AG08396 (cell line): ENCODE measurements around the gene PLCG2.
"Not testable (repeated sequence)": the region's sequence is repeated elsewhere in the genome, so short reads cannot be mapped to it uniquely, and the experiment has no call there.

Source experiments
- DNase-seq: peaks from one replicate; pipeline ENCODE4 v3.0.0; 2012; ENCODE audit warnings: low spot score, mixed read lengths

Gene PLCG2

DNA sequence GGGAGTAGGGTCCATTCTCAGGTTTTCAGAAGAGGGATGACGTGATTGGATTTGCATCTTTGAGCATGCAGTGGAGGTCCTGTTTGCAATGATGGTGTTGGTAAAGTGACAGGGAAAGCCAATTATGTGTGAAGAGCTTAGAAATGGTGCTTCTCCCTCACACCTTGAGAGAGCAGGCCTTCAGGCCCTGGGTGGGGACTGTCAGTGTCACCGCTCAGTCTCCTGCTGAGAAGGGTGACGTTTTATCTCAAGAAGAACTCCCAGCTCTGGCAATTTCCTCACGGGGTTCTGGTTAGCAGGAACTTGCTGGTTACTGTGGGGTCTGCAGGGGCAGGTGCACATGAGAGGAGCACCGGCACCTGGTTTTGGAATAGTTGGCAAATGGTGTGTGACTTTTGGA is 11.2 kb downstream of the PLCG2 start:
- DNase-seq: no peak

DNA sequence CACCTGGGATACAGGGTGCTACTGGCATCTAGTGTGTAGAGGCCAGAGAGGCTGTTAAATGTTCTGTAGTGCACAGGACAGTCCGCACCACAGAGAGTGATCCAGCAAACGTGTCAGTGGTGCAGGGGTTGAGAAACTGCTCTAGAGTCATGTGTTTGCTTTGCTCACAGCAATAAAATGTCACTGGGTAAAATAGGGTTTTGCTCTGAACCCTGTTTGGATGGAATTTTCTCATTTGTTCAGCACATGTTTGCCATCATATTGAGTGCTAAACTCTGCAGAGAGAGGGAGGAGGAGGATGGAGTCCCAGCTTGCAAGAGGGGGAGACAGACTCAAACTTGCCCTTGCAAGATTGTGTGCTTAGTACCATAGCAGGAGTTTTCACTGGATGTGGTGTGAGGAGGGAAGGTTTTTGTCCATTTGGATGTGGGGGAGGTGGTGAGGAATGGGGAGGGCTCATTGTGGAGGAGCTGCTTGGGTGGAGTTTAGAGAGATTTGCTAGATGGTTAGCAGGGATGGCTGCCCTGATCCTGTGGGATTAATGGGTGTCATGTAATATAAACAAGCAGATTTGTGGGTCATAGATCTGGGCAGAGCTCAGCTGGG is 11.8 kb downstream of the PLCG2 start:
- DNase-seq: no peak

DNA sequence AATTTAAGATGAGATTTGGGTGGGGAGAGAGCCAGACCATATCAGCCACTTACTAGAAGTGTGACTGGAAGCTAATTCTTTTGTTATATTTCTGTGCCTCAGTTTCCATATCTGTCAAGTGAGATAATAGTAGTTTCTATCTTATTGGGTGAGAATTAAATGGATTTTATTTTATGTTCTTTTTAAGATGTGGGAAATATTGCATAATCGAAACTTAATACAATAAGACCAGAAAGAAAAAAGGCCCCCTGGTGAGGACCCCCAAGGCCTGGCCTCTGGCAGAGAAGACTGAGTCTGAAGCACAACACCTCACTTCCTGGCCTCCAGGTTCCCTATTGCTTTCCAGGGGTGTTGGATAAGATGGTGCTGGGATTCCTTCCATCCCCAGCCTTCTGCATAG is 13.7 kb downstream of the PLCG2 start:
- no peak for DNase-seq

DNA sequence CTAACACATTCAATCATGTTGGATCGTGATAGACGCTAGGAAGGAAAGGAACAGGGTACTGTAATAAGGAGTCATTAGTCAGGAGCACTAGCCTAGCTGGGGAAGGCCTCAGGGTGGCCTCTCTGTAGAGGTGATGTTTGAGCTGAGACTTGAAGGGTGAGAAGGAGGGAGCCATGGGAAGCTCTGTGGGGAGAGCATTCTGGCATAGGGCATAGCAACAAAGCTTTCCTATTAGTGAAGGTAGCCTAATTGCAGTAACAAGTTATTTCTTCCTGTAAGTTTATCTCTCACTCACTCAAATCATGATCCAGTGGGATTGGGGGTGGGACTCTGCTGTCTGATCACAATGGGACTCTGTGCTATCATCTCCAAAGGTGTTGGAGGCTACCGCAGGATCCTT is 16.1 kb downstream of the PLCG2 start:
- no peak for DNase-seq

DNA sequence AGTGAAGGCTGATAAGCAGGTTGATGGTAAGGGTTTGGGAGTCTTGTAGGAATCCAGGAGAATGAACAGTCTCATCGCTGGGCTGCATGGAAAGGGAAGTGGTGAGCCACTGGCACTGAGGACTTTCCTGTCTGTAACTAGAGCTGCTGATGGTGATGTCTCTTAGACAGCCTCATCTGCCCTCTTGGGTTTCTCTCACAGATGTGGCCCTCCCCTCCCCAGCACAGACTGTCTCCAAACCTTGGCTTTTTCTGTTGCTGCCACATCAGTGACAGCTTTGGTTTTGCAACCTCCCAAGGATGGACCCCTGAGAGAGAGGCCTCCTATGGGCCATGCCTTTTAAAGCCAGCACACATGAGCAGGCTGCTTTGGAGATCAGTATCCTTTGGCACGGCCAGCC is 16.9 kb downstream of the PLCG2 start:
- no peak for DNase-seq

DNA sequence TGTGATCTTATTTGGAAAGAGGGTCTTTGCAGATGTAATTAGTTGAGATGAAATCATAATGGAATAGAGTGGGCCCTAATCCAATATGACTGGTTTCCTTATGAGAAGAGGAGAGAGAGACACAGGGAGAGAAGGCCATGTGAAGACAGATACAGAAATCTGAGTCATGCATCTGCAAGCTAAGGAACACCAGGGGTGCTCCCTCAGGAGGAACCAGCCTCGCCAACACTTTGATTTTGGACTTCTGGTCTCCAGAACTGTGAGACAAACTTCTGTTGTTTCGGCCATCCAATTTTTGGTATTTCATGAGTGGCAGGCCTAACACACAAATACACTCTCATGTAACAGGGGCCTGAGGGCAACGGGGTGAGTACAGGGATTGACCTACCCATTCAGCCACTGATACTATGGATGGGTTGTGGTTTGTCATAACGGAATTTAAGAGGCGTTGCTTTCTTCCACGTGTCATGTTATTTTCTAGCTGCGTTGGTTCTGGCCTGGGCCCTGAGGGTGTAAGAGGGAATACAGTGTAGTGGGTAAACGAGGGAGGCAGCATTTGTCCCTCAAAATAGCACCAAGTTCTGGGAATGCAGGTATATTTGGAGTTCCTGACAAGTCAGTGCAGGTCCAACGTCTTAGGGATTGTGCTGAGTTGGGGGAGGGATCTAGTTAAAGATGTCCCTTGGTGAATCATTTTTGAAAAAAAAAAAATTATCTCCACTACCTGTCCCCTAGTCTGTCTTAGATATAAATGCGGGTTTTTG is 17.7 kb downstream of the PLCG2 start:
- DNase-seq: no peak

DNA sequence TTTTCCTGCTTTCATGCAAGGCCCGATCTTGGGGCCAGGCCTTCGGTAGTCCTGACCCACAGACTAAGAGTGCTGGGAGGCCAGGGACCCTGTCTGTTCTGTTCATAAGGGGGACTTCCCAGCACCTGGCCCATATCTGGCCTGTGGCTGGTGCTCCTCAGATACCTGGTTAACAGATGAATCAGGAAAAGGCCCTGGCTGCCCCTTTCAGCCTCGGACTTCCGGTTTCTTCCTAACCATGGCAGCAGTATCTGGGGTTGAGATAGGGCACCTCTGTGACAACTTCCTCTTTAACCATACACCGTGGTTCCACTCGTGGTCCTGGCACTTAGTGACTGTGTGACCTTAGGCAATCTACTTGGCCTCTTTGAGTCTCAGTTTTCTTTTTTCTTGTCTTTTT is 18.4 kb downstream of the PLCG2 start:
- no peak for DNase-seq

DNA sequence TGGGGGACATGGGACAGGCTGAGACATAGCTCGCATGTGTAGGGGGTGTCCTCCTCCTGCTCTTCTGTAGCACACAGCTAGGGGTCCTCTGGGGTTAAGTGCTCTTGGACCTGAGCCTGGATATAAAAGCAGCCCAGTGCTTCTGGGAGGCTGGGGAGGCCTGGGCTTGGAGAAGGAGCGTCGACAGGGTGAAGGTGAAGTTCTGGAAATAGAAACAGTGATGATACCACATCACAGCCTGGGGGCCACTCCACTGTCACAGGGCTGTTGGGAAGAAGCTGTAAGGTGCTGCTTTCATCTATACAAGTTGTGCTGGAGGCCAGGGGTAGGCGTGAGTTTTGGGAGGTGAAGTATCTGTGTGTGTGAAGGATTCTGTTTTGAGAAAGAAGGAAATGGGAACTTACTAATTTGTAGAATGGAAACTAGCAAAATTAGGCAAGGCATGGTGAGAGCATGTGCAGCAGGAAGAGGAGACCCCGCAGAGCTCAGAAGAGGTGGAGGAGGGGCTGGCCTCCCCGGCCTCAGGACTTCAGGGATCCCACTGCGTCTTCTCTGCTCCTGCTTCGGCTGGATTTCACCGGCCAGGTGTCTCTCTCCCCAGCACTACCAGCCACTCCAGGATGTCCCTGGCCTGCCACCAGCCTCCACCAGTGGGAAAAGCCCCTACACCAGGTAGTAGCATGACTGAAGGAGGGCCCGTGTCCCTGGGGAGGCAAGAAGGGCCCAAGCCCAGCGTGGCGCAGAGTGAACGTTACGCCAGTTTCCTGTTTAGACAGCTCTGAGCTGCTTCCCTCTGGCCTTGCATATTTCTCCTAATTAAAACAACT is 19.4 kb downstream of the PLCG2 start:
- DNase-seq: no peak

DNA sequence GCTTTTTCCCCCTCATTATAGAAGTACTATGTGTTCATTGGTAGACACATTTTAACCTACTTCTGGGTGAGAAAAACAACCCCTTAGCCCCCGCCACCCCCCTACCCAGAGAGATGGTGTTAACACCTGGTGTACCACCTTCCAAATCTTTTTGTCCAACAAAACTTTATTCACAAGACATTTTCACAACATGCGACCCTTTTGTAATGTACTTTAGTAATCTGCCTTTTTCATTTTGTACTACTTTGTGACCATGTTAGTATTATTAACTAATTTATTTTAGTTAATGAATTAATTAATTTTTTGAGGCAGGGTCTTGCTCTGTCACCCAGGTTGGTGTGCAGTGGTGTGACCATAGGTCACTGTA is 20.0 kb downstream of the PLCG2 start:
- no peak for DNase-seq

DNA sequence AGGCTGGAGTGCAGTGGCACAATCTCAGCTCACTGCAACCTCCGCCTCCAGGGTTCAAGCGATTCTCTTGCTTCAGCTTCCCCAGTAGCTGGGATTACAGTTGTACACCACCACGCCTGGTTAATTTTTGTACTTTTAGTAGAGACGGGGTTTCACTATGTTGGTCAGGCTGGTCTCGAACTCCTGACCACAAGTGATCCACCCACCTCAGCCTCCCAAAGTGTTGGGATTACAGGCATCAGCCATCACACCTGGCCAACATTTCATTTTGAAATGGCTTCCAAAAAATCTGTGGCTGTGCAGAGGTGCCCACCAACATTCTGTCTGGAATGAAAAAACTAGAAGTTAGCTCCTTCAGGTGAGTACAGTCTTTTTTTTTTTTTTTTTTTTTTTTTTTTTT is 22.6 kb downstream of the PLCG2 start:
- DNase-seq: not testable (repeated sequence)

DNA sequence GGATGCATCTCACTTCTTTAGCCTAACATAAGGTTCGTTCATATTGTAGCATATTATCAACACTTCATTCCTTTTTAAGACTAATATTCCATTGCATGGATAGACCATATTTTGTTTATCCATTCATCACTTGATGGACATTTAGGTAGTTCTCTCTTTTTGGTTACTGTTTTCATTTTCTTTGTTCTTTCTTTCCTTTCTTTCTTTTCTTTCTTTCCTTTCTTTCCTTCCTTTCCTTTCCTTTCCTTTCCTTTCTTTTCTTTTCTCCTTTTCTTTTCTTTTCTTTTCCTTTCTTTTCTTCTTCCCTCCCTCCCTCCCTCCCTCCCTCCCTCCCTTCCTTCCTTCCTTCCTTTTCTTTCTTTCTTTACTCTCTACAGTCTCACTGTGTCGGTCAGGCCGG is 24.2 kb downstream of the PLCG2 start:
- no peak for DNase-seq

DNA sequence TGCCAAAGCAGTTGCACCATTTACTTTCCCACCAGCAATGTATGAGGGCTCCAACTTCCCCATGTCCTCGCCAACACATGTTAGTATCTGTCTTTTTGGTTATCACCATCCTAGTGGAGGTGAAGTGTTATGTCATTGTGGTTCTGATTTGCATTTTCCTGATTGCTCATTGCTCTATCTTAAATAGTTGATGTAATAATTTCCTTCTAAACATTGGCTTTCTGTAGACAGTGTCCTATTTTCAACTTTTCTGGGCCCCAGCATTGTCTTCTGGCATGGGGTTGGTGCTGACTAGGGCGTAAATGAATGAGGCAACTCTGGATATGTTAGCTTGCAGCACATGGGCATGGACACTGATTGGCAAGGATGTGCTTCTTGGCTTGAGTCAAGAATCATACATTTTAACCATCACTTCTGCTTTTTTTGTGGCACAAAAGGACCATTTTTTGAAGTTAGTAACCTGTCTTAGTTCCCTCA is 25.1 kb downstream of the PLCG2 start:
- DNase-seq: no peak

DNA sequence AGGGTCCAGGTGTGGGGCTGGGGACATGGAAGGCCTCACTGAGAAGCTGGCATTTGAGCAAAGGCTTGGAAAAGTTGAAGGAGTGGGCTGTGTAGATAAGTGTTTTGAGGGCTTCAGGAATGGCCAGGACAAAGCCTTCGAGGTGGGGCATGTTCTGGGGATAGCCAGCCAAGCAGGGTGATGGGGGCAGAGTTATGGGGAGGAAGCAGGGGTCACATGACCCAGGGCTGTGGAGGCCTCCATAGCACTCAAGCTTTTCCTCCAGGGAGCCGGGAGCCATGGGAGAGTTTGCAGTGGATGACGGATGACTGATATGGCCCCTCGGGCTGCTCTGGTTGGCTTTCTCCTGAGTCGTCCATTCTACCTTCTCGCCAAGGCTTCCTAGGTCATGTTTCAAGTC is 27.6 kb downstream of the PLCG2 start:
- no peak for DNase-seq

DNA sequence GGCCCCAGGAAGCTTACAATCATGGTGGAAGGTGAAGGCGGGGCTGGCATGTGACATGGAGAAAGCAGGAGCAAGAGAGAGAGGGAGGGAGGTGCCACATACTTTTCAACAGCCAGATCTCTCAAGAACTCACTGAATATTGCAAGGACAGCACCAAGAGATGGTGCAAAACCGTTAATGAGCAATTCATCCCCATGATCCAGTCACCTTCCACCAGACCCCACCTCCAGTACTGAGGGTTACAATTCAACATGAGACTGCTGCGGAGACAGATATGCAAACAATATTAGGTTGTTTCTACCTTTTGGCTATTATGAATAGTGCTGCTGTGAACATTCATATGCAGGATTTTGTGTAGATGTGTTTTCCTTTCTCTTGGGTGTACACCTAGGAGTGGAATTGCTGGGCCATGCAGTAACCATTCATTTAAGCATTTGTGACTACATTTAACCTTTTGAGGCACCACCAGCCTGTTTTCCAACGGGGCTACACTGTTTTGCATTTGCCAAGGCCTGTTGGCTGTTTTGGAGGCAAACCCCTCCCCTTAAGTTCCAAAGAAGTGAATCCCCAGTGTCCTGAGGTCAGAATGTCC is 28.8 kb downstream of the PLCG2 start:
- DNase-seq: no peak

DNA sequence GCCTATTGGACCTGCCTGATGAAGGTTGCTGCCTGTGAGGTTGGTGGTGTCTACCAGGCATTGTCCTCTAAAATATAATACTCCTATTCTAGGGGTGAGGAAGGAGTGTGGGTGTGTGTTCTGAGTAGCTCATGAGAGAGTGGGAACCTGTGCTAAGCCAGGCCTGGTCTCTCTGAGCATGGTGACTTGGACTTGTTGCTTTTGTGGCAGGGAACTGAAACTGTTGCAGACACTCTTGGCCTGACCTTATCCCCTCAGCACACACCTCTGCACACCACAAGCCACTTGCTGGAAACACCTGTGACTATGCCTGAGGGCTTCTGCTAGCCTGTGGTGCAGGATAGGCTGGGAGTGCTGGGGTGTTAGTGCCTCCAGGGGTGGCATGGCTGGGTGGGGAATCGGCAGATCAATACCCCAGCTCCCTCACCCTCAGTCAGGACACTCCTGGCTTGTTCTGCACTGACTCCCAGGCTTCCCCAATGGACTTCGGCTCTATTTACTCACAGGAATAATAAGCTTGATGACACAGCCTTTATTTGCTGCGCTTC is 29.9 kb downstream of the PLCG2 start:
- DNase-seq: no peak

DNA sequence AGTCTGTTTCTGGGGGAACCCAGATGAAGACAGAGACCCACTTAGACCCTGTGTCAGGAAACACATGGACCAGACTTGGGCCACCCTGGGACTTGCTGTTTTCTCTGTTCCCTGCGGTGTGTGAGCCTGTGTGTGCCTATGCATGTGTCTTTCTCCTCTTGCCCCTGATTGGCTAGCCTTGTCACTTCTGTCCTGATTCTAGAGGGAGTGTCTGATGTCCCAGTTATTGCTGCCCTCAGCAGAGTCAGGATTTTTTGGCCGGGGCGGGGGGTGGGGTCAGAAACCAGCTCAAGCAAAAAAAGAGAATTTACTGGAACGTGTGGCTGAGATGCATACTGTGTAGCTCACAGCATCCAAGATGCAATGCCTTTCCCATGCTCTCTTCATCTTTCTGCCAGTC is 30.5 kb downstream of the PLCG2 start:
- DNase-seq: no peak

DNA sequence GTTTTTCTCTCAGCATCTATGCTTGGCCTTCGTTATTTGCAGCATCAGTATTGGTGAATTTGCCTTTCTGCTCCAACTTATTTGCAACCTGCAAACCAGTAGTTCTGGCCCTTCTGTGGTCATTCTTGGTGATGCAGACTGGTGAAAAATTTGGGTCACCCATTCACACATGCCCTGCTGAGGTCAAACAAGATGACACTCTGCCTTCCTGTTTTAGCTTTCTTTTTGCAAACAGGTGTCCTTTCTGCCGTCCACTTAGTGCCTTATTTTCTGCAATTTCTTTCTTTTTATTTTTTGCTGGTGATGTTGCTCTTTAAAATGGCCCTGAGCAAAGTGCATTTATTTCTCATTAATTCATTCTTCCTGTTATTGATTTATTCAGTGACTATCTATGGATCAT is 31.3 kb downstream of the PLCG2 start:
- DNase-seq: no peak

DNA sequence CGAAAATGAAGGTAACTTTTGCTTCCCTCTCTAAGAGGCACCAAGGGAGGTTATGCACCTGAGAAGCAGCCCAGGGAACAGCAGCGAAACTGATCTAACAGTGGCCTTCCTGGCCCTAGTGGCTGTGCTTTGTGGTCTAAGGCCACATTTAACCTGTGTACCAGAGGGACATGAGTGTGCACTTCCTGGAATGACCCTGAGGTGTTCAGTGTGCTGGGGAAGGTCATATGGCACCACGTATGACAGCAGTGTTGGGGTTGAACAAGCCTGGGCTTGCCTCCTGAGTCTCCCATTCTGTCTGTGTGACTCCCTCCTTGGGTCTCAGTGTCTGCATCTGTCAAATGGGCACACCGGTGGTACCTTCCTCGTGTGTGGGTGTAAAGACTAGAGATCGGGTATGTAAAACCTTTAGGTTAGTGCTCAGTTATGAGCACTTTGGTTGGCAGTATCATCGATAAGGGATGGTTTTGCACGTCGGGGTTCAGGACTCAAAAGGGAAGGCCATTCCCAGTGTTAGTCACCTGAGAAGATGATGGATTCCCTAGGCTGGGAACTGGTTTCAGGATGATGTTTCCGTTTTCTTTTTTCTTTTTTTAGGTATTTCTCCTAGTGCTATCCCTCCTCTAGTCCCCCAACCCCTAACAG is 31.9 kb downstream of the PLCG2 start:
- DNase-seq: no peak

DNA sequence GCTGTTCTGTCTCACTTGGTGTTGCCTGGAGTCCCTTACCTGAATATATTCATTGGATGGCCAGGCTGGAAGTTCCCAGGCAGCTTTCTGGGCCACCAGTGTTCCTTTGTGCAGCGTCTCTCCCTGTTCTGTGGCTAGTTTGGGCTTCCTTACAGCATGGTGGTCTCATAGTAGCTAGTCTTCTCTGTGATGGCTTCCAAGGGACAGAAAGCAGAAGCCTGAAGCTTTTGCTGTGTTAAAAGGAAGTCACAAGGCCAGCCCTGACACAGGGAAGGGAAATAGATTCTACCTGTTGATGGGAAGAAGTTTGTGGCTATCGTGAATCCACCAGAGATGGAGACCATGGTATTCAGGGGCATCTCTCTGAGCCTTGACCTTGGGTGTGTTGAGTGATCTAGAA is 34.6 kb downstream of the PLCG2 start:
- no peak for DNase-seq

DNA sequence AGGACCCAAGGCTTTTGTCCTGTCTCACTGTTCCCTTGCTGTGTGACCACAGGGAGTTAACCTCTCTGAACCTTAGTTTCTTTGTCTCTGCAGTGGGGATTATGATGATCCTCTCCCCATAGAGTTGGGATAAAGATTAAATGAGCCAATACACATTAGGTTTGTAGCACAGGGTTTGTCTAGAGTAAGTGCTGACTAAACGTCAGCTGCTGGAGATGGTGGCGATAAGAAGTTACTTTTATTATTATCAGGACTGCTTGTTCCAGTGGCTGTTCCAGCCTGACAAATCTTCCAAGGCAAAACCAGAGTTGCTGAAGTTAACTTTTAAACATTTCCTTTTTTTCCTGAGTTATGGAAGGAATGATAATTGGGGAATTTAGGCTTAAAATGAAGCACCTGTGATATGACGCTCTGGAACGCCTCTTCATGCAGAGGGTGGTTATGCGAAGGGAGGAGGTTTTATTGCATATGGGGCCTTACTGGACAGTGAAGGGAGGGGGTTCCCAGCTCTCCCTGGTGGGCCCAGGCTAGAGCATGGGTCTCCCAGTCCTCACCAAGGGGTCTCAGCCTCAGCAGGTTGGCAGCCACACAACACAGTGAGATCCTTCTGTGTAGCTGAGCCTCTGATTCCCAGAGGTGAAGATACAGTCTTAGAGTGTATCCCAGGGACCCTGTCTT is 35.8 kb downstream of the PLCG2 start:
- DNase-seq: no peak

DNA sequence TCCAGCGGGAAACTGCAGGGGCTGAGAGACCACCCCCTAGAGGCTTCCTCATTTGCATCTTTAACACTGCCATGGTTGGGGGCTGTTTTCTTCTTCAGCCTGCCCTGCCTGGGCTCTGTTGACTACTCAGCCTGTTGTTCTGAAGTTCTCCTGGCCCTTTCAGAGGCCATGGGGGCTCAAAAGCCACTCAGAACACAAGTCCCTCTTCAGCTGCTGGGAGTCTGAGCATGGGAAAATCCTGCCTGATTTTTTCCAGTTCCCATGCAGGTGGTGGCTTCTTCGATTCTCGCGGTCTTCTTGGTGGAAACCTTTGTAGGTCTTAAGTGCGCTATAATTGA is 36.3 kb downstream of the PLCG2 start:
- DNase-seq: no peak

DNA sequence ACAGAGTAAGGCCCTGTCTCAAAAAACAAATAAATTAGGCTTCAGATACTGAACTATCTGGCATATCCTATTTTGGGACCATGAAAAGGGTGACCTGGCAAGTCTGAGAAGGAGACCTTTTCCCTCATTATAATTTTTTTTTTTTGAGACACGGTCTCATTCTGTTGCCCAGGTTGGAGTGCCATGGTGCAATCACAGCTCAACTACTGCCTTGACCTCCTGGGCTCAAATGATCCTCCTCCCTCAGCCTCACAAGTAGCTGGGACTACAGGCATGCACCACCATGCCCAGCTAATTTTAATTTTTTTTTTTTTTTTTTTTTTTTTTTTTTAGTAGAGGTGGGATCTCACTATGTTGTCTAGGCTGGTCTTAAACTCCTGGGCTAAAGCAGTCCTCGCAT is 37.3 kb downstream of the PLCG2 start:
- DNase-seq: no peak
